Activated CD4-positive, alpha-beta T cell treated with anti-CD3 and anti-CD28 coated beads, Interleukin-2, Interleukin-4, amounts not matched to agents 100 ng/mL and 50 ng/mL, durations not matched to agents 16 hours and 8 hours (primary cell): ENCODE results near the gene CBY2.
"Not testable (repeated sequence)": the region's sequence is repeated elsewhere in the genome, so short reads cannot be mapped to it uniquely, and the experiment has no call there.

Source experiments
- DNase-seq: peaks from one replicate; pipeline ENCODE4 v3.0.0-alpha.2; 2020; ENCODE audit warnings: low spot score

CBY2 gene, protein sequence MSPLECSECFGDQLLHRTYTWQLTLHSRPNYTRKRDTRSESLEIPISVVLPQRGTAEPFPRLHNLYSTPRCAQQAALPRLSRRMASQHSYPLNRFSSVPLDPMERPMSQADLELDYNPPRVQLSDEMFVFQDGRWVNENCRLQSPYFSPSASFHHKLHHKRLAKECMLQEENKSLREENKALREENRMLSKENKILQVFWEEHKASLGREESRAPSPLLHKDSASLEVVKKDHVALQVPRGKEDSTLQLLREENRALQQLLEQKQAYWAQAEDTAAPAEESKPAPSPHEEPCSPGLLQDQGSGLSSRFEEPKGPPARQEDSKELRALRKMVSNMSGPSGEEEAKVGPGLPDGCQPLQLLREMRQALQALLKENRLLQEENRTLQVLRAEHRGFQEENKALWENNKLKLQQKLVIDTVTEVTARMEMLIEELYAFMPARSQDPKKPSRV

DNA sequence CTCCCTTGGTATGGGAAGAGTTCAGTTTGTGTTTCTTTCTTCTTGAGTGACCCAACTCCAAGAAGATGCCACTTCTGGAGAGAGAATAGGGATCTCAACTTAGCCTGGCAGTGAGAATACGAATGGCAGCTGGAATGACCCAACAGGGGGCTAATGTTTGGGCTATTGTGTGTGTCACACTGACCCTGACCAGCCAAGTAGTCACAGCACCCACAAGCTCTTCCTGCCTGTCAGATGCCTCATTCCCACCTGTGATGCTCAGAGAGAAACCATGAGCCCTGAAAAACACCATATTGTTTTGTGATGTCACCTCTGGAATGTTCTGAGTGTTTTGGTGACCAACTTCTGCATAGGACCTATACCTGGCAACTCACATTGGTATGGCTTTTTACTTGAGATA lies at the start of gene CBY2:
TSS of gene CBY2 (plus strand) at position 233 of the 400 bp plus-strand sequence. CDS start at position 304, 71 bp downstream.
- DNase-seq: no peak

DNA sequence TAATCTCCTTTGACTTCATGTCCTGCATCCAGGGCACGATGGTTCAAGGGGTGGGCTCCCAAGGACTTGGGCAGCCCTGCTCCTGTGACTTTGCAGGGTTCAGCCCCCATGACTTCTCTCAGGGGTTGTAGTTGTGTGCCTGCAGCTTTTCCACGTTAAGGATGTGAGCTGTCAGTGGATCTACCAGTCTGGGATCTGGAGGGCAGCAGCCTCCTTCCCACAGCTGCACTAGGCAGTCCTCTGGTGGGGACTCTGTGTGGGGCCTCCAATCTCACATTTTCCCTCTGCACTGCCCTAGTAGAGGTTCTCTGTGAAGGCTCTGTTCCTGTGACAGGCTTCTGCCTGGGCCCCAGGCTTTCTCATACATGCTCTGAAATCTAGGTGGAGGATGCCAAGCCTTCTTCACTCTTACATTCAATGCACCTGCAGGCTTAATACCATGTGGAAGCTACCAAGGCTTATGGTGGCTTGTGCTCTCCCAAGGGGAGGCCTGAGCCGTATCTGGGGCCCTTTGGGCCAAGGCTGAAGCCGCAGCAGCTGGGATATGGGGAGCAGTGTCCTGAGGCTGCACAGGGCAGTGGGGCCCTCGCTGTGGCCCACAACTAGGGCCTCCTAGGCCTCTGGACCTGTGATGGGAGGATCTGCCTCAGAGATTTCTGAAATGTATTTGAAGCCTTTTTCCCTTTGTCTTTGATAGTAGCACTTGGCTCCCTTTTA lies 47.3 kb upstream of the CBY2 start:
- no peak for DNase-seq

GRCh38 chr13:45658586-45659235 lies 43.4 kb upstream of the CBY2 start:
- DNase-seq: no peak

DNA sequence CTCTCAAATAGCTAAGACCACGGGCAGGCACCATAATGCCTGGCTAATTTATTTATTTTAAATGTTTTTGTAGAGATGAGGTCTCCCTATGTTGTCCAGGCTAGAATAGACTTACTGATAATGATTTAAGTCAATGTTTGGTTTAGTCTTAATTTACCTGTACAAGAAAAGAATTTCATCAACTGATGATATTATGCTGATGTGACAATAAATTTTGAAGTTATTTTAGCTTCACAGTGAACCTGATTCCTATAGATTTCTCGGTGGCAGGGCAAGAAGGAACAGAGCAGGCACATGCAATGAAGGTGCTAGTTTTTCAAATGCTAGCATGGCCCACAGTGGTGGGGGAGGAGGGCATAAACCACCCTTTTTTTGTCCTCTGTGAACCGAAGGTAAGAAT lies 42.6 kb upstream of the CBY2 start:
- no peak for DNase-seq

- not testable (repeated sequence) for DNase-seq
These were observed 41.7 kb upstream of the CBY2 start for GRCh38 chr13:45660458-45660857.

GRCh38 chr13:45662162-45662561 lies 40.0 kb upstream of the CBY2 start:
- no peak for DNase-seq

- not testable (repeated sequence) for DNase-seq
These were observed 39.2 kb upstream of the CBY2 start for GRCh38 chr13:45662903-45663302.

- not testable (repeated sequence) for DNase-seq
These were observed 32.5 kb upstream of the CBY2 start for GRCh38 chr13:45669626-45670025.

DNA sequence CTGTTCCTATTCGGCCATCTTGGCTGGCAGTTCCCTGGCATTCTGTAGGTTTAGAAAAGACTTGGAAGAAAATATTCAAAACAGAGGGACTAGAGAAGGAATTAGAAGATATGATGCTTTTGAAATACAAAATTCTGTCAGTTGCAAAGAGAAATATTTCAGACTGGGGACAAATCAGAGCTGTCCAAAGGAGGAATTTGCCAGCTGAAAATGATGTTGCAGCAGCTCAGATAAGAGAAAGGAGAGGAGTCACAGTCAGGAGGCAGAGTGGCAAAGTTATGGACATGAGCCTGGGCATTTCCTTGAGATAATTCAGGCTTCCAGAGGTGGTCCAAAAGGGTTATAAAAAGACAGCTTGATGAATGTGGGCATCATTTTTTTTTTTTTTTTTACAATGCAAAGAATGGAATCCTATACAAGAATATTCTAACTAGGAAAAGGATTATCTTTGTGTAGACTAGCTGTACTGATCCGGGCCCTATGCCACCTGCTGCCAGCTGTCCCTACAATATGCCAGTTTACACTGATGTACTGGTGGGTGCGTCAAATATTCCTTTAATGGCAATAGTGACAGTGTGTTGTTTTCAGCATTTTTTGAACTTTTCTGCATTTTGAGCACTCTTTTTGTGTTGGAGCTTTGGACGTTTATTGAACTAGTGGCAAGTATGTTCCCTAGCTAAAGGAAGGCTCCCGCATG lies 31.8 kb upstream of the CBY2 start:
- DNase-seq: no peak

DNA sequence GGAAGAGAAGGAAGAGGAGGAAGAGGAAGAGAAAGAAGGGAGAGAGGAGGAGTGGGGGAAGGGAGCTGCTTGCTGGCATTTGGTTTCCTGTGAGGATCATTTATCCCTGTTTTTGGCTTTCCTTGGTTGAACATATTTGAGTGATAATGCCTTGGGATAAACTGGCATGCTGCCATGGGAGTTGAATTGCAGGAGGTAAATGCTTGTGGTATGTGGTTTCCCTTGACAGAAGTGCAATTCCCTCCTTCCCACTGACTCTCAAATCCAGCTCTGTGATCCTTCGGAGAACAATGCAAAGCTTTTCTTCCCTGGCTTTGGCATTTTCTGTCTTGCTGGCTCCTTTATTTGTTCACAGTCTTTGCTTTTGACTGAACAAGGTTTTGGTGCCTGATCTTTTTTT lies 27.2 kb upstream of the CBY2 start:
- DNase-seq: no peak

- no peak for DNase-seq
These were observed 23.8 kb upstream of the CBY2 start for GRCh38 chr13:45678282-45678681.

DNA sequence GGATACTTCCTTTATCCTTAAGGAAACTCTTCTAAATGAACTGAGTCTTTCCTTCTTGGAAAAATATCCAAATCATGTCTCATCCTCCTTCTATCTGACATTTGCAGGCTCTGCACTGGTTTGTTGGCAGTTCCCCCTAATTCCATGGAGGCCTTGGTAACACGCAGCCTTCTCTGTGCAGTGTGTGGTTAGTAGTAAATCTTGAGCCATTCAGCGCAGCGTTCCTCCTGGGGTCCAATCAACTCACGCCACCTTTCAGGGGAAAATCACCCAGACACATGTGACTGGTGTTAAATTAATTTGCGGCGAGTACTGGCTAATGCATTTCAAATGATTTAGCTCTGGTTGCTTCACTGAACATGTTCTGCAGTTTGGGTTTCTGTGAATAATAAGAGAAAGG lies 21.0 kb upstream of the CBY2 start:
- no peak for DNase-seq

GRCh38 chr13:45682494-45683008 lies 19.6 kb upstream of the CBY2 start:
- no peak for DNase-seq

DNA sequence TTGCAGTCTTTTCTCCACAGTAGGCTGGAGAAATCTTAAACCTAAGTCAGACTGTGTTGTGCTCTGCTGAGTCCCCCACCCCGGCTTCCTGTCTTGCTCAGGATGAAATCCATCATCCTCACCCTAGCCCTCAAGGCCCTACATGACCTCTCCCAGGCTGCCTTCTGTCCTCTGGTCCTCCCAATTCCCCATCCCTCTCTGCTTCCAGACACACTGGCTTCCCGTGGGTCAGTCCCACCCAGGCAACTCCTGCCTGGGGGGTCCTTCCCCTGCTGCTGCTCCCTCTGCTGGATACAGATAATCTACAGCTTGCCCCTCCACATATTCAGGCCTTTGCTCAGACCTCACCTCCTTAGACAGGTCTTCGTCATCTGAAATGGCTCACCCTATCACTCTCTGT lies 18.4 kb upstream of the CBY2 start:
- no peak for DNase-seq

GRCh38 chr13:45688577-45688976 lies 13.5 kb upstream of the CBY2 start:
- no peak for DNase-seq

DNA sequence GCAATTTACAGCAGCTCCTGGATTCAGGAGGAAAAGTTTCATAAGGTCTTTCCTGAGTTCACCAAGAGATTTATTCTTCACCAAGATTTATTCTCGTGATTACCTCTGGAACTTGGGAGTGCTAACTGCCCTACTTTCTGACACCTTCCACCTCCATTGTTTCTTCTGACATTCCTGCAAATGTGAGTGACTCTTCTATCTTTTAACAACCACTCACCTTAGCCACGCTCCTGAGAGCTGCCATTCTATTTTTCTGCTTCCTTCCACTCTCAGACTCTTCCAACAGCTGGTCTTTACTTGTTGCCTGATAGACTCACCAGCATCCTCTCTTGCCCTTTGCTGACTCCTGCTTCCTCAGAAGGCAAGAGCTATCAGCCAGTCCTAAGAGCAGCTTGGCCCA lies 11.5 kb upstream of the CBY2 start:
- no peak for DNase-seq

DNA sequence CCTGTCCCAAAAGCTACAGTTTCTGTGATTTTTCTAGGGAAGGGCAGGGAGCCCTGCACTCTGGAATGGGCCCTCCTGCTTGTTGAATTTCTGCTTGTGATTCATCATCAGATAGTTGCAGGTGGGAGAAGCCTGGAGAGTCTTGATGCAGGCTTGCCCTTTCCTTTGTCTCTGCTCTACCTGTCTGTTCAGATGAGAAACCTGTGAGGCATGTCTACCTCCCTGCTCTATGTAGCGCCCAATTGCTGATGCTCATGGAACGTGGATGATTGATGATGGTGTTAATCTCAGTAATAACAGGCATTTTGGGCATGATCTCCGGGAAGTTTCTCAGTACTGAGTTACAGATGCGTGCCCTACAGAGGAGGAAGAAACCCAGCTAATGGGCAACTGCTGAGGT lies 10.9 kb upstream of the CBY2 start:
- no peak for DNase-seq

DNA sequence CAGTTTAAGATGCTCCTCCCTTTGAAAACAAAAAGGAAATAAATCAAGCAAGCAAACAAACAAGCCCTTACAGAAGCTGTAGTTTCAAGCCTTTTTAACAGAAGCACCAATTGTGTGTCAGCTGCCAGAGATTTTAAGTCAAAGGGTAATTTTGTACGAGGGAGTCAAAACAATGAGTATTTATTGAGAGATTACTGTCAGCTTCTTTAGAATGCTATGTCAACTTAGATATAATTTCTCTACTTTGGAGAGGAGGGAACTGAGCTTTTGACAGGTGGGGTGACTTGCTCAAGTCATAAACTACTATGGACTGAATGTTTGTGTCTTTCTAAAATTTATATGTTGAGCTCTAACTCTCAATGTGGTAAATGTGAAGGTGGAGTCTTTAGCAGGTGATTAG lies 10.5 kb upstream of the CBY2 start:
- no peak for DNase-seq

DNA sequence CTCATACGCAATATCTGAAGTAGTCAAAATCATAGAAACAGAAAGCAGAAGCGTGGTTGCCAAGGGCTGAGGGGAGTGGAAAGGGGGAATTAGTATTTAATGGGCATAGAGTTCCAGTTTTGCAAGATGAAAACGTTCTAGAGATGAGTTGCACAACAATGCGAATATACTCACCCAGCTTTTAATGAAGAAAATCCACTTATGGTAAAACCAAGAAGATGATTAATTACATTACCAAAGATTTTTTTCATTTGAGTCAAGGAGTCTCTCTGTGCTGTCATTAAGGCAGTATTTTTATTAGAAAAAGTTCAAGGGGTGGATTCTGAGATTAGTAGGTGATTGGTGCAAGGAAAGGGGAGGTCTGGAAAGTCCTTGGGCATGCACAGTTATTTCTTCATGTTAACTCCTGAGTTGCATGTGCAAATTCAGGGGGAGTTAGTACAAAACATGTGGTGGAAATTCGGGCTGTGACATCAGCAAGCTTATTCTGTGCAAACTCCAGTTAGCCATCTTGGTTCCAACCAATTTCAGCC lies 6.9 kb upstream of the CBY2 start:
- peak; percentile 83 for DNase-seq

DNA sequence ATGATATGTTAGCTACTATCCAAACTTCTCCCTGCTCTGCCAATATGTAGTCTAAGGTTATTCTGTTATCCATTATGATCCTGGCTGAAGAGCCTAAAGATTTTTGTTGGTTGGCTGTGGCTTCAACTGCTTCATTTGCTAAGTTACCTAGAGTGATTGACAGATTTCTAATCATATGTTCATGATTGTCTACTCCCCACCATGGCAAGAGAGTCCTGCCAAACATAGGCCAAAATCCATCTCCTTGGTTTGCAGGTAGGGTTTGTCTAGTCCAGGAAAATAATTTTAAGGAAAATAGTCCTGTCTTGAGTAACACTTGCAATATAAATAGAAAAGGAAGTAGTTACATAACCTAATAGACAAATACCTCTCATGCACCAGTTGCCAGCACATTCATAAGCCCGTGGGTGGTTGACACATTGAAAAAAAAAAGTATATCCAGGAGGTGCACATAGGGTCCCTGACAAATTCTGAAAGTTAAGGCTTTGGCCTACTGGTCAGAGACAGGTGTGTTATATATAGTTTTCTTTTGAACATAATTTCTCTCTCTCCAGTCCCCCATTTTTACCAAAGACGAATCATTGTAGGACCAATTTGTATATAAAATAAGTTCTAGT lies 5.4 kb upstream of the CBY2 start:
- no peak for DNase-seq
